Stimulated activated CD4-positive, alpha-beta T cell treated with anti-CD3 and anti-CD28 coated beads, Interleukin-1b, Interleukin-23, amount 100 ng/mL, for 1 hour (primary cell): Measurements from ENCODE around the gene HERC4.

Experiments
- DNase-seq, 2 donors: peaks; one replicate each; pipeline ENCODE4 v3.0.0-alpha.2; 2020; ENCODE audit warnings: low read depth in 2 of 2

HERC4 gene, protein sequence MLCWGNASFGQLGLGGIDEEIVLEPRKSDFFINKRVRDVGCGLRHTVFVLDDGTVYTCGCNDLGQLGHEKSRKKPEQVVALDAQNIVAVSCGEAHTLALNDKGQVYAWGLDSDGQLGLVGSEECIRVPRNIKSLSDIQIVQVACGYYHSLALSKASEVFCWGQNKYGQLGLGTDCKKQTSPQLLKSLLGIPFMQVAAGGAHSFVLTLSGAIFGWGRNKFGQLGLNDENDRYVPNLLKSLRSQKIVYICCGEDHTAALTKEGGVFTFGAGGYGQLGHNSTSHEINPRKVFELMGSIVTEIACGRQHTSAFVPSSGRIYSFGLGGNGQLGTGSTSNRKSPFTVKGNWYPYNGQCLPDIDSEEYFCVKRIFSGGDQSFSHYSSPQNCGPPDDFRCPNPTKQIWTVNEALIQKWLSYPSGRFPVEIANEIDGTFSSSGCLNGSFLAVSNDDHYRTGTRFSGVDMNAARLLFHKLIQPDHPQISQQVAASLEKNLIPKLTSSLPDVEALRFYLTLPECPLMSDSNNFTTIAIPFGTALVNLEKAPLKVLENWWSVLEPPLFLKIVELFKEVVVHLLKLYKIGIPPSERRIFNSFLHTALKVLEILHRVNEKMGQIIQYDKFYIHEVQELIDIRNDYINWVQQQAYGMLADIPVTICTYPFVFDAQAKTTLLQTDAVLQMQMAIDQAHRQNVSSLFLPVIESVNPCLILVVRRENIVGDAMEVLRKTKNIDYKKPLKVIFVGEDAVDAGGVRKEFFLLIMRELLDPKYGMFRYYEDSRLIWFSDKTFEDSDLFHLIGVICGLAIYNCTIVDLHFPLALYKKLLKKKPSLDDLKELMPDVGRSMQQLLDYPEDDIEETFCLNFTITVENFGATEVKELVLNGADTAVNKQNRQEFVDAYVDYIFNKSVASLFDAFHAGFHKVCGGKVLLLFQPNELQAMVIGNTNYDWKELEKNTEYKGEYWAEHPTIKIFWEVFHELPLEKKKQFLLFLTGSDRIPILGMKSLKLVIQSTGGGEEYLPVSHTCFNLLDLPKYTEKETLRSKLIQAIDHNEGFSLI

GRCh38 chr10:68074775-68075549 is at the start of gene HERC4:
Gene HERC4, minus strand, starts transcription at chr10:68075283. Its CDS starts 2,175 bp downstream, at chr10:68073108.
- peak; percentile 80 to 83 for DNase-seq

DNA sequence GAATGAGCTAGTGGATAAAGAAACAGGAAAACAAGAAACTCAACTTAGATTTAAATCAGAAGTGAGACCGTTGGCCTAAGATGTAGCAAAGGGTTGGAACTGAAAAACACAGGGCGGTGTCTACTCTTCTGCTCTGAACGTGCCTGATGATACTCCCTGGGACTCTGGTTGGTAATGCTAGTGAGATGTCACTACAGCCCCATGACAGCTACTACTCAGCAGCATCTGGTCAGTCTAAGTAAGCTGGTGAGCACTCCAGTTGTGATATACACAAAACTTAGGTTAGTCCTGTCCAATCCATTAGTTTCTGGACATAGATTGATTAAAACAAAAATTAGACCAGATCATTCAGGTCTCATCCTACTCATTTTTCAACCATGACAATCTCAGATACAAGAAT is 49.6 kb upstream of the HERC4 start:
- no peak for DNase-seq

DNA sequence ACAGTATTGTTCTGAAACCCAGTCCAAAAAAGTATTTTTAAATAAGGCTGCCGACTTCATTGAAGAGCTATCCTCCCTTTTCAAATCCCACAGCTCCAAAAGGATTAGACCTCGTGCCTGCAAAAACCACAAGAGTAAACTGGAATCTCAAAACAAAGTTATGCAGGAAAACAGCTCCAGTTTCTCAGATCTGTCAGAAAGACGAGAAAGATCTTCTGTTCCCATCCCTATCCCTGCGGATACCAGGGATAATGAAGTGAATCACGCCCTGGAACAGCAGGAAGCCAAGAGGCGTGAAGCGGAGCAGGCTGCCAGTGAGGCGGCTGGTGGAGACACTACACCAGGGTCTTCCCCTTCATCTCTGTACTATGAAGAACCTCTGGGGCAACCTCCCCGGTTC is 46.8 kb upstream of the HERC4 start:
- DNase-seq, result no peak

- DNase-seq, result no peak
These were observed 46.1 kb upstream of the HERC4 start for GRCh38 chr10:68121020-68121743.

DNA sequence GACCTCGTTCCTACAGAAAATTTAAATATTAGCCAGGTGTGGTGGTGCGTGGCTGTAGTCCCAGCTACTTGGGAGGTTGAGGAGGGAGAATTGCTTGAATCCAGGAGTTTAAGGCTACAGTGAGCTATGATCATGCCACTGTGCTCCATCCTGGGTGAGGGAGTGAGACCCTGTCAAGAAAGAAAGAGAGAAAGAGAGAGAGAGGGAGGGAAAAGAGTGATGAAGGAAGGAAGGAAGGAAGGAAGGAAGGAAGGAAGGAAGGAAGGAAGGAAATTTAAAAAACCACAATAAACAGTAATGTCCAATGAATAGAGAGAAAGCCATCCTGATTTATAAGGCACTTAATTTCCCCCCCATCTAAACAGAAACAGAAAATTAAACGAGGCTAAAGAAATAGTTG is 43.6 kb upstream of the HERC4 start:
- no peak for DNase-seq

DNA sequence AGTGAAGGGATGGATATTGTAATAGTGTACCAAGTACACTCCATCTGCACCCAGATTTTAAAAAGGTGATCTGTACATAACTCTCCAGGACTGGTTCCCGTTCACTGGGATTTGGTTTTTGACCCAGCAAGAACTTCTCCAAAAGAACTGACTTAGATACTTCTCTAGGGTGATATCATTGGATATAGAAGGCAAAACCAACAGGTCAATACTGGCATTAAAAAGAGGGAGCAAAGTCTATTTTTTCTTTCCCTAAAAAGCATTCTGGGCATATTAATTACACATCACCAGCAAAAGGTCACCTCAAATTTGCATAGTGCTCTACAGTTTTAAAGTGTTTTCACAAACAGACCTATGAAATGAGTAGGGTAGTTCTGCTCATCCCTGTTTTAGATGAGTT is 37.8 kb upstream of the HERC4 start:
- no peak for DNase-seq

DNA sequence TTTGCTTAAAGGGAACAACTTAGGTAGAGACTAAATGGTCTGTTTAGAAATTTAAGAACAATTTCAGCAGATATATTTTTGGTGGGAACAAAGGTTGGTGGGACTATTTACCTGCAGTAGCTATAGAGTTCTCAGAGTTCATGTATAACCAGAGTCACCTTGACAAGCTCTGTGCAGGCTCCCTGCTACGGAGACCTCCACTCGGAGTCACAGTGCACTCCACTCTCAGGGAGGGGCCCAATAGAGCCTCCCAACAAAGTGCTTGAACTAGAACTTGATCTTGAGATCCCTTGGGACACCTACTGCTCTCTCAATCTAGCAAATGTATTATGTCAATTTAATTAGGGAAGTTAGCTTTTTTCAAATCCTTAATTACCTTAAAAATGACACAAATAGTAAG is 36.5 kb upstream of the HERC4 start:
- DNase-seq, result no peak

- DNase-seq, result no peak
These were observed 34.9 kb upstream of the HERC4 start for GRCh38 chr10:68110027-68110426.

- no peak for DNase-seq
These were observed 34.2 kb upstream of the HERC4 start, which contains the start of gene MYPN for GRCh38 chr10:68109331-68109730. Gene MYPN, plus strand, starts transcription at chr10:68109488. Its CDS starts 11,951 bp downstream, at chr10:68121439.

- no peak for DNase-seq
These were observed 33.6 kb upstream of the HERC4 start for GRCh38 chr10:68108653-68109052.

DNA sequence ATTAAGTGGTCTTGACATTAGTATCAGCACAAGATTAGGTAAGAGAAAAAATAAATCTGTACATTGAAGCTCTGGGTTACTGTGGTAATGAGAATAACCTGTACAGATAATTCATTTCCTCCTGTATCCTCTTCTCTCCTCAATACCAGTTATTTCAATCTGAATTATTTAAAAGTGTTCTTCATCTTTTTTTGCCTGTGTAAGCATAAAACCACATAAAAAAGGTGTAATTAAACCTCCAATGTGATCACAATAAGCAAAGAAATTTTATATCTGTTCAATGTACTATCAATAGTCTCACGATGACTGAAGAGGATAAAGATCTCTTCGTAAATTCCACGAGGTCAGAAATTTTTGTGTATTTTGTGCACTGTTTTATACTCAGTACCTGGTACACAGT is 33.0 kb upstream of the HERC4 start:
- no peak for DNase-seq

DNA sequence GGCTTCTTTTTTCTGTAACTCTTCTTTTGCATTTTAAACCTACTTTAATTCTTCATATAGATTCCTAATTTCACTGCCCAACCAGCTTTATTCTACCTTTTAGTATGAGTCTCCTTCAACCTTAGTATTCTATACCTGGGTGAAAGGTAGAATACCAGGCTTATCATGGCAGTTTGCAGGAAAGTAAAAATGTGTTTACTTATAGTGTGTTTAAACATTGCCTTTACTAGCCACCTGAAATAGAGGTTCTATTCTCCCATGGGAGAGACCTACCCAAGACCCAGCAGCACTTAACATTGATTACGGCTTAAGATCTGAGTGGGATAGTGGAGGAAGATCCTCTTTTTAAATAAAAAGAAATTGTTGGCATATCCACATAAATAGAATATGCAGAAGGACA is 32.6 kb upstream of the HERC4 start:
- no peak for DNase-seq

GRCh38 chr10:68106656-68107055 is 31.6 kb upstream of the HERC4 start:
- DNase-seq, result no peak

GRCh38 chr10:68105820-68106219 is 30.7 kb upstream of the HERC4 start:
- DNase-seq, result no peak

DNA sequence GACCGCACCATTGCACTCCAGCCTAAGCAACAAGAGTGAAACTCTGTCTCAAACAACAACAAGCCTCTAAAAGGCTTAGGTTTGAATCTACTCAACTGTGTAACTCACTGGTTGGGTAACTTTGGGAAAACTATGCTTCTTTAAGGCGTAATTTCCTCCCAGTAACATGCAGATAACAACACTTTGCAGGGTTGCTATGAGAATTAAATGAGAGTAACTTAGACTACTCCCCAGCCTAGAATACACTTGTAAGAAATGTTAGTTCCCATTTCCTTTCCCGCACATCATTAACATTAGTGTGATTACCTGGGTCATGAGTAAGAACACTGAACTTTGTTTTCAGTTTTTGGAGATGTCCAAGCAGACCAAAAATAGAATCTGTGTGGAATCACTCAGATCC is 28.8 kb upstream of the HERC4 start:
- DNase-seq, result no peak

GRCh38 chr10:68103261-68103878 is 28.3 kb upstream of the HERC4 start:
- DNase-seq, result no peak

DNA sequence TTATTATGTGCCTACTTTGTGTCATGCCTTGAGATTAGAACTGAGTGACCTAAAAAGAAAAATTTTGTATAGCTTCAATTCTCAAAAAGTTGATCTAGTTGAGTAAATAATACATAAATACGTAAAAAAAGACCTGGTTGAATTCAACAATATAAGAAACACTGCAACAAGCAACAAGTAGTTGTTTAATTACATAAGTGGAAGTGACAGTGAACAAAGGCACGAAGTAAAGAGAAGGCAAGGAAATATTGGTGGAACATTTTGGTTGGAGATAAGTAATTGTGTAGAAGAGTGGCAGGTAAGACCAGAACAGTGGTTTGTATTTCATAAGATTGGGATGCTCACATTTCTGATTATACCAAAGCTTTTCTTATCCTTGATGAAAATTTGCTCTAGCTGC is 26.0 kb upstream of the HERC4 start:
- DNase-seq, result no peak

GRCh38 chr10:68099736-68100135 is 24.7 kb upstream of the HERC4 start:
- DNase-seq, result no peak

DNA sequence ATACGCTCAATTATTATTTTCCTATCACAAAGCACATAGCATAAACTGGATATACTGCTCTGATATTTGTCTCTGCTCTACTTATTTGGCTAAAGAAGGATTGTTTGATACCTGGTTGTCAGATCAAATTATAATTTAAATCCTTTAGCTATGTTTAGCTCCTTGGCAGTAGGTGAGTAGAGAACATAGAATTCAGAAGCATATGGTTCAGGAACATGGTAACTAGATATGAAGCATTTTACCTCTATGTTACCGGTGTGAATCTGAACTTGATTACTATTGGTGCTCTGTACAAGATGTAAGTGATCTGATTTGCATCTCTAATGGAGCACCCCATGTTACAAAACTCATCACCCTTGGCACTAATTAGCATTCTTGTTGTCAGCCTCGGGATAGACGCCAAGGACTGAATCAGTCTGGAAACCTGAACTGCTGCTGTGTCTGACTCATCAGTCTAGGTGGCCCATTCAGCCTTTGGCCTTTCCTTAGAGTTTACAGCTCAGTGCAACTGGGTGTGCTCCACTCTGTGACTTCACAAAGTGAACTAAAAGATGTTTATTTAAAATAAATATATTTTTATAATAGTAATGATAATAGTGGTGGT is 21.9 kb upstream of the HERC4 start:
- DNase-seq, result no peak

GRCh38 chr10:68095153-68095552 is 20.1 kb upstream of the HERC4 start:
- DNase-seq, result no peak
